Stimulated activated CD4-positive, alpha-beta T cell treated with anti-CD3 and anti-CD28 coated beads, Interleukin-2, amount 100 ng/mL, for 48 hours (primary cell): Measurements from ENCODE around the gene CACNA1D.

ENCODE experiments used
- DNase-seq, 2 donors: peaks; one replicate each; pipeline ENCODE4 v3.0.0-alpha.2; 2020

CACNA1D gene

GRCh38 chr3:53665608-53666425, 171.4 kb downstream of the CACNA1D start:
- DNase-seq: no peak

GRCh38 chr3:53668872-53669271, 174.5 kb downstream of the CACNA1D start:
- no peak for DNase-seq

DNA sequence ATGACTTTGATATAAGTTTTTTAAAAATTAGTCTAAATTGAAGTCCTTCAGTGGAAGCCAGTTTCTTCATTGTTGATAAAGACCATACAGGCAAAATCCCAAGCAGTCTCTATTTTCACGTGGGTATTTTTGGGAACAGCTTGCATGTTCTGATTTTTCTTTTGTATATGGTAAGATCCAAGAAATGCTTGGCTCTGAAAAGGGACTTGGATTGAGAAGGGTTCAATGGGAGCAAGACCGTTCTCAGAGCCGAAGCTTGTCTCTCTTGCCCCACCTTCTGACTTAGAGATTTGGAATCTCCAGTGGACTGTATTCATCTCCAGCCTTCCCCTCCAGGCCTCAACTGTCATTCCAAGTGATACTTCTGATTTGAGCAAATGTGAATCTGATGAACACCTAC, 176.3 kb downstream of the CACNA1D start:
- DNase-seq: no peak

DNA sequence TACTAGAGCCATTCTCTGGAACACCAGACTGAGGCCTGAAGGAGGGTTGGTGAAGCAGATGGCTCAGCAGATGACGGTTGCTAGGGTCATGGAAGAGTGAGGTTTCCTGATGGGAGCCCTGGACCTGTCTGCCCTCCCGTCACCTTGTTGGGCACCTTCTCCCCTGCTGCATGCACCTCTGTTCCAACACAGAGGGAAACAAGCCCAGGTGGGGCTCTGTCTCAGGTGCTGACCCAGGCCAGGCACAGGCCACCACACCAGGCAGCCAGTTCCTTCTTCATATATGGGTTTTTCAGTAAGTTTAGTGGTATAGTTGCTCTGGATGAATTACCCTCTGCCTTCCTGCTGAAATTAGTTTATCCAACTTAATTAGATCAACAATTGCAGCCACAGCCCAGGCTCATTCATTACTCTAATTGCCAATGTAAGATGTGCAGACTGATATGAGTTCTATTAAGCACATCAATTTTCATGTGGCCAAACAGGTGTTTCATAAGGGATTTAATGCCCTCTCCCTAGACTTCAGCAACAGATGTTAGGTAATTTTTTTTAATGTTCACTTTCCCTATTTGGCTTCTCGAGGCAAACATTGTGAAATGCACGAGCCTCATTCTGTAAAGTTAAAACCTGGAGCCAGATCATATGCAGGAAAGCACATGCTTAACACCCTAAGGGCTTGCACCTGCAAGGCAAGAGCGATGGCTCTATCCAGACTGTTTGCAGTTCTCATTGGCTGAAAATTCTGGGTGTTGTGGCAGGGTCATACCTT, 177.0 kb downstream of the CACNA1D start:
- no peak for DNase-seq

DNA sequence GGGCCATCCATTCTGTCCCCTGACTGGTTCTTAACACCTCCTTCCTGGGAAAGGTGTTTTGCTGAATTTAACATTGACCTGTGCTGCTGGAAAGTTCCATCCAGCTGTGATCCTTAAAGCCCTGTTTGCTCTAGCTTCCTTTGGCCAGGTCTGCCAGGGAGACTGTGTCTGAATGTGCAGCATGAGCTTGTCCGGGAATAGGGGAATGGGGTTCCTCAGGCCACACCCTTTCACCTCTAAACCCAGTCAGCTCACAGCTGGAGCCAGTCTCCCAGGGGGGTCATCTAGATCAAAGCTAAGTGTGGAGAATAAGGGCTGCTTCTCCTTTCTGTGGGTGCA, 177.5 kb downstream of the CACNA1D start:
- no peak for DNase-seq

GRCh38 chr3:53672981-53673380, 178.6 kb downstream of the CACNA1D start:
- DNase-seq: no peak

DNA sequence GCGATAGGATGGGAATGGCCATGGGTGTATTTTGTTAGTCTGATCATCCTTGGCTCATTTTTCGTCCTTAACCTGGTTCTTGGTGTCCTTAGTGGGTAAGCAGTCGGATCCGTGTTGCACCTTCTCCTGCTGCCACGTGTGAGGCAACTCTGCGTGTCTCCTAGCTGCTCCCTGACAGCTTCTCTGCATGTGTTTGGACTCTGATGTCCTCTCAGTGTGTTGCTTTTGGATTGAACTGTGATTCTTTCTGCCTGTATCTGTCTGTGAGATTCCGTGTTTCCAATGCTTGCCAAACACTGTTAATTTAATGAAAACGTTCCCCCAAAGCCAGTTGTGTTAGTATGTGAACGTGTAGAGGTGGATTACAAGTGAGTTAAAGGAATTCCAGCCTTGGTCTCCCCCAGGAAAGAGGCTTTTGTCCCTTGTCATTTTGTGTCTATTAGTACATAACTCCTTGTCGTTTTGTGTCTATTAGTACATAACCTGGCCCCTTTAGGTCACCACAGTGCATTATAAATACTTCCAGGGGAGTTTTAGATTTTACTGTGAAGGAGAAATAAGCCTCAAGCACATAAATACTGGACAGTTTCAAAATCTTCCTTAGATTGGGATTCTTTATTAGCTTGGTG, 179.4 kb downstream of the CACNA1D start:
- no peak for DNase-seq

- no peak for DNase-seq
Observed at GRCh38 chr3:53674582-53674981, 180.2 kb downstream of the CACNA1D start.

DNA sequence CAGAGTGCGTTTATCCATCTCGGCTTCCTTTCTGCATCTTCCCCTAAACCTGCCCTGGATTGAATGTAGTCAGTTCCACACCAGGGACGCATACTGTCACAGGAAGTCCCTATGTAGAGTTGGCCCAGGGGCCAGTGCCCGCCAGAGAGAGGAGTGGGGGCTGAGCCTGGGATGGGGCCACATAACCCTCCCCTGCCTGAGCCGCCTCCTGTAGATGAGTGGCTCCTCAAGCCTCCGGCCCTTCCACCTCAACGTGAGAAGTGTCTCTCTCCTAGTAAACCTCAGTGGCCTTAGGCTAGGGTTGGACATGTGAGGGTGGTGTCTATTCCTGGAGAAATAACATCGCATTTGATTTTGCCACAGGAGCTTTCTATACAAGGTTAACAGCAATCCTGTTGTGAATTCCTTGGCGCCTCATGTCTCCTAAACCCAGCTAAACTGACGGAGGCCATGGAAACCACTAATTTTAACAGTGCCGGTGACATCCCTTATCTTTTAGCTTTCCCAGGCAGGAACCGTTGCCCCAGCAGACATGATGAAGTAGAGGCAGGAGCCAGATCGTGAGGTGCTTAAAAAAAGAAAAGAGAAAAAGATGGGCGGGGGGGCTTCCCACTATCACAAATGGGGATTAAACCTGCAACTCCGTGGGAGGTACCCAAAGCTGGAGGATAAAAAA, 180.7 kb downstream of the CACNA1D start:
- no peak for DNase-seq

GRCh38 chr3:53675942-53676341, 181.5 kb downstream of the CACNA1D start:
- DNase-seq: no peak

DNA sequence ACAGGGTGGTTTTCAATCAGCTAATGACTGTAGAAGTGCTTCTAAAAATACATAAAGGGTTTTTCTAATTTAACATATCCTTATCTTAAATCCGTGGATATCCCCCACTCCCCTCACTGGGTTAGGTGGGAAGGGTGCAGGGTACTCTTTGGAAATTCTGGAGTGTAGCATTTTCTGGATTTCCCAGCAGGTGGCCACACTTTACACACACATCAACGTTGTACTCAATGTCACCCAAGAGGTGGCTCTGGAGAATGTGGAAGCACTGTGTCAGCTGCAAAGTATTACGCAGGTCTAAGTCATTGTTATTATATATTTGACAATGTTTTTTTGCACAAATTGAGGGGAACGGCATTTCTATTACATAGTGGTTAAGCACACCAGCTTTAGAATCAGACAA, 183.0 kb downstream of the CACNA1D start:
- no peak for DNase-seq

- DNase-seq: no peak
Observed at GRCh38 chr3:53680028-53680427, 185.6 kb downstream of the CACNA1D start.

DNA sequence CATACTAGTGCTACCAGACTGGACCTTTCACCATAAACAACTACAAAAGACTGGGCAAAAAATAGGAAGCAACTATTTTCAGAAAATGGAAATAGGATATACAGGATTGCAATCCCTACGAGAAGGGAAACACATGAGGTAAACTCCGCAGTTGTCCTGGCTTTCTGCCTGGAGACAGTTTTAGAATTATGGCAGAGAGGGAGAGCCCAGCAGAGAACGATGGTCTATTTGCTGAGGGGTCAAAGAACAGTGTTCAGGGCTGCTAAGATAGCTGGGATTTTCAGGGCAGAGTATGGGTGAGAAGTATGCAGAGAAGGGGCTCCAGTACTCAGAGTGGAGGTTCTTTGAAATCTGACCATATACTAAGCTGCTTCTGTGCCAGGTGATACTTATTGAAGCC, 188.4 kb downstream of the CACNA1D start:
- DNase-seq: no peak

DNA sequence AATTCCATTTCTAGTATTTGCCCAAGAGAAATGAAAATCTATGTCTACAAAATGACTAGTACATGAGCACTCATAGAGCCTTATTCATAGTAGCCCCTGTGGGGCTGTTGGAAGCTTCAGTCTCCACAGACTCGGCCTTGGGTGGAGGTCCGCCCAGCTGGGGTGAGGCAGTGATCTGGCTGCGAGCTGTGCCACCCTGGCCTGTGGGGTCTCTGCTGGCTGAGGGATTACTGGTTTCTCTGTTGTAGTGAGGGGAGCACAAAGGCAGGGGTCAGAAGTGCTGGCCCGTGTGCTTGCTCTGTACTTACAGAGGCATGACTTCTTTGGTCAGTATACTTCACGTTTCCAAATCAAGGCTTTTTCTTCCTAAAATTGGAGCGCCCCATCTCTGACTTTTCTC, 193.7 kb downstream of the CACNA1D start:
- DNase-seq: no peak

DNA sequence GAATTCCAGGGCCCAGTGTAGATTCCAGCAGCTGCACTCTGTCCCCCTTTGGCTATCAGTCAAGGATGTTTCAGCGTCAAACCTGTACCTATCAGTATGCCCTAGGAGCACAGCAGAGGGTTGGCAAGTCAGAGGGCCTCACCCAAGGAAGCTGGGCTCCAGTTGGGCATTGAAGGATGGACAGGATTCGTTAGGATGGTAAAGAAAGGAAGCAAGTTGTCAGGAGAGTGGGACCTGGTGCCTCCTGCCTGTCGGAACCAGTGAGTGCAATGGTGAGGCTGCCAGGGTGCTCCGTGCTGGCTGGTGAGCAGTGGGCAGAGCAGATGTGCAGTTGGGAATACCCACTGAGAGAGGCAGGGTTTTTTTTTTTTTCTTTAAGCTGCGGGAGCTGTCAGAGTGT, 194.6 kb downstream of the CACNA1D start:
- no peak for DNase-seq

GRCh38 chr3:53689681-53690080, 195.3 kb downstream of the CACNA1D start:
- no peak for DNase-seq

DNA sequence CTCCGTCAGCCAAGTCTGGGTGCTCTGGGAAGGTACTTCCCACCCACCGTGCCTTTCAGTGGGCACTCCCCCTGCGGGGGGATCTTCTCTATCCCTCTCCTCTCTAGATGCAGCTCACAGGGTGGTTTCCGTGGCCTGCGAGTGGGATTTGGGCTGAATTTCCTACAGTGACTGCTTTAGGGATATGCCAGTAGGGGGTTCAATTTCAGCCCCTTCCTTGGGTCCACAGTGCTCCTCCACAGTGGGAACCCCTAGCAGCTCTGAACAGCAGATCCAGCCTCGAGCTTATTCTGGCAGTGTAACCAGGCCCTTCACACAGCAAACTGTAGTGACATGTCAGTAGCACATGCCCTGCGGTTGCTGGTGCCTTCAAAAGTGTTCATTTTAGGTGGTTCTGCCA, 196.1 kb downstream of the CACNA1D start:
- DNase-seq: no peak

DNA sequence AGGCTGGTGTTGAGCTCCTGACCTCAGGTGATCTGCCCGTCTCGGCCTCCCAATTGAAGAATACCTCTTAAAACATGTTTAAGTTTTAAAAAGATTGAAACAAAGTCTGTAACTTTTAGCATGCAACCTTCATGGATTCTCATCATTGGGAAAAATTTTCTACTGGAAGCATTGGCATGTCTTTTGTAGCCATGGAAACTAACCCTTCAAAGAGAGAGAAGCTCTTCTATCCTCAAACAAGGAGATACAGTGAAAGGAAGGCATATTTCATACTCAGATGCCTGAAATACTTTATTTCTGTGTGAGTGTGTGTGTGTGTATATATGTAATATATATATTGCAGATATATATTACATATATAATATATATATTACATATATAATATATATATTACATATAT, 196.9 kb downstream of the CACNA1D start:
- no peak for DNase-seq

DNA sequence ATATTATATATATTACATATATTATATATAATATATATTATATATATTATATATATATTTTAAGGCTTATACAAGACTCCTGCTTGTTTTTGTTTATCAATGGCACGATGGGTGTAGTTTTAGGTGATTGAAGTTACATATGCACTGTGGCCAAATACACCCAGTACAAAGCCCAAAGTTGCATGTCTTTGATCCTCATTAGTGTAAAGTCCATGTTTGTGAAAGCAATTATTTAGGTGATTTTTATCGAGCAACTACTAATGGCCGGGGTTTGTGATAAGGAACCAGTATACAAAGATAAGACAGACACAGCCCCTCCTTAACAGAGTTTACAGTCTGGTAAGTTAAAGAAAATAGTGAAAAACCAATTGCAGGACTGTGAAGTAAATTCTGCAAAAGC, 197.5 kb downstream of the CACNA1D start:
- no peak for DNase-seq

DNA sequence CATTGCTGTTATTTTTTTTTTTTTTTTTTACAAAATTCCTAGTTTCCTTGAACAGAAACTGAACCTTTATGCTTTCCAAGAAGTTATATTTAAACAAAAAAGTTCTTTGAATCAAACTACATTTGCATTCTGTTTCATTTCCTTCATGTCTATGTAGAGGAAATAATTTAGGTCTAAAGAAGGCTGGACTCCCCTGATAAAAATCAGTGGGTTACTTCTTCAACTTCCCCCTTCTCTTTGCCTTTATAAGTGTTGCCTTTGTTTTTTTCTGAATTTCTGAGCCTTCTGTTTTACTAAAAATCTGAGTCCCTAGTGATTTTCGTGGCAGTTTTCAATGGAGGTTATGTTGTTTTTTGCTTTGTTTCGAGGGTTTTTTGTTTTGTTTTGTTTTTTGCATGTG, 199.0 kb downstream of the CACNA1D start:
- DNase-seq: no peak

- no peak for DNase-seq
Observed at GRCh38 chr3:53694046-53694445, 199.6 kb downstream of the CACNA1D start.

GRCh38 chr3:53694666-53695323, 200.4 kb downstream of the CACNA1D start:
- DNase-seq: no peak

DNA sequence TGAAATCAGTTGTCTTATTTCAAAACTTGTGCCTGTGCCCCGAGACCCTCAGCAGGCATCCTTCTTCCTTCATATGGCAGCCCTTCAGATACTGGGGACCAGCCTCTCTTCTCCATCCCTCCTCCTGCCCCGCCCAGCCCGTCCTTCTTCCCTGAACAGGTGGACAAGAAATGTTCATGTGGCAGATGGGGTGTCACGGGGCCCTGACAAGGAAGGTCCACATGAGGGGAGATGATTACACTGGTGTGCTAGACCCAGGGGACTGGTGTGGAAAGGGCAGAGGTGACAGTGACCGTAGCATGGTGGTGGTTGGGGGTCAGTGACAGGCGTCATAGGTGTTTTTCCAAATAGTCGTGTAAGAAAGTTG, 200.9 kb downstream of the CACNA1D start:
- no peak for DNase-seq
